ENCODE measurements around the gene NOC3L.

The NOC3L gene

DNA sequence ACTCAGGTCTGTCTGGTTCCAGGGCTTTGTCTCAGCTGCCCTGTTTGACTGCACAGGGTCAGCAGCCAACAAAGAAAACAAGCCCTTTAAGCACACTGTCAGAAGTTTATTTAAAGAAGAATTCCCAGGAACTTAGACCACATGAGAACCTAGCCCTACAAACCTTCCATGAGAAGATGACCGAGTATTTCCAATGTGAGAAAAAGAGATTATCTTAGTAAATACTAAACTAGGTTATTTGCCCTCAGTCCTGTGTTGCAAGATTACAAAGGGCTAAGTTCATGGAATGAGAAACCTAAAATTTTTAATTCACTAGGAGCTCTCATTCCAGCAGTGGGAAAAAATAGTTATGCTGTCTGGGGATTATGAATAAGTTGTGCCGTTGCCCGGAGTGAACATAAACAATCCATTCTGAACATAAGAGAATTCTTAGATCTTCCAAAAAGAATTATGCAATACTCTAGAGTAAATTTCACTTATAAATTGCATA is 46.7 kb downstream of the NOC3L start:
- H3K4me2 ChIP-seq (ENCODE audit: low read length): no peak overlapping the region
- H4K20me1 ChIP-seq (ENCODE audit: control insufficient read depth, insufficient read depth, low read depth, low read length): no peaks in the 10 kb centered on the region
- H3K36me3 ChIP-seq (ENCODE audit: control insufficient read depth, low read length): no peaks in the 10 kb centered on the region
- H3F3A ChIP-seq (ENCODE audit: control insufficient read depth, insufficient read depth): peaks cover 3% of the 10 kb centered on the region; the same call in 1 of the 2 replicates
- H3K4me1 ChIP-seq (ENCODE audit: control insufficient read depth, low read length): no peaks in the 10 kb centered on the region
- no peaks in the 10 kb centered on the region for H3K9me2 ChIP-seq (replicated peaks; ENCODE audit: control insufficient read depth, low read length)
- H3K27me3 ChIP-seq (ENCODE audit: control insufficient read depth, low read length): 0 out of 2 replicates have a peak, but pooled peaks cover 6% of the 10 kb centered on the region
- no peak overlapping the region for H3K27ac ChIP-seq (ENCODE audit: low read depth, low read length)
- H3K4me3 ChIP-seq (ENCODE audit: low read length): no peak overlapping the region
- H3K79me2 ChIP-seq (ENCODE audit: control insufficient read depth, low read length): no peaks in the 10 kb centered on the region
- H3K9me3 ChIP-seq (ENCODE audit: control insufficient read depth, insufficient read depth, low read length): no peaks in the 10 kb centered on the region
- TF ChIP-seq EZH2phosphoT487 (IDR thresholded peaks at IDR 0.05; ENCODE audit: borderline replicate concordance, low read length): no peak
- TF ChIP-seq, protein P1, sequence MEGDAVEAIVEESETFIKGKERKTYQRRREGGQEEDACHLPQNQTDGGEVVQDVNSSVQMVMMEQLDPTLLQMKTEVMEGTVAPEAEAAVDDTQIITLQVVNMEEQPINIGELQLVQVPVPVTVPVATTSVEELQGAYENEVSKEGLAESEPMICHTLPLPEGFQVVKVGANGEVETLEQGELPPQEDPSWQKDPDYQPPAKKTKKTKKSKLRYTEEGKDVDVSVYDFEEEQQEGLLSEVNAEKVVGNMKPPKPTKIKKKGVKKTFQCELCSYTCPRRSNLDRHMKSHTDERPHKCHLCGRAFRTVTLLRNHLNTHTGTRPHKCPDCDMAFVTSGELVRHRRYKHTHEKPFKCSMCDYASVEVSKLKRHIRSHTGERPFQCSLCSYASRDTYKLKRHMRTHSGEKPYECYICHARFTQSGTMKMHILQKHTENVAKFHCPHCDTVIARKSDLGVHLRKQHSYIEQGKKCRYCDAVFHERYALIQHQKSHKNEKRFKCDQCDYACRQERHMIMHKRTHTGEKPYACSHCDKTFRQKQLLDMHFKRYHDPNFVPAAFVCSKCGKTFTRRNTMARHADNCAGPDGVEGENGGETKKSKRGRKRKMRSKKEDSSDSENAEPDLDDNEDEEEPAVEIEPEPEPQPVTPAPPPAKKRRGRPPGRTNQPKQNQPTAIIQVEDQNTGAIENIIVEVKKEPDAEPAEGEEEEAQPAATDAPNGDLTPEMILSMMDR (IDR thresholded peaks at IDR 0.05; ENCODE audit: low read depth, low read length, poor library complexity, severe bottlenecking): no peak

- H3K79me2 ChIP-seq (ENCODE audit: control insufficient read depth, low read length): no peaks in the 10 kb centered on the region
- no peaks in the 10 kb centered on the region for H3K9me2 ChIP-seq (replicated peaks; ENCODE audit: control insufficient read depth, low read length)
- no peaks in the 10 kb centered on the region for H4K20me1 ChIP-seq (ENCODE audit: control insufficient read depth, insufficient read depth, low read depth, low read length)
- H3K9me3 ChIP-seq (ENCODE audit: control insufficient read depth, insufficient read depth, low read length): no peaks in the 10 kb centered on the region
- no peaks in the 10 kb centered on the region for H3K36me3 ChIP-seq (ENCODE audit: control insufficient read depth, low read length)
- 0 out of 2 replicates have a peak, but pooled peaks cover 6% of the 10 kb centered on the region for H3K27me3 ChIP-seq (ENCODE audit: control insufficient read depth, low read length)
- TF ChIP-seq, protein P1 (IDR thresholded peaks at IDR 0.05; ENCODE audit: low read depth, low read length, poor library complexity, severe bottlenecking): no peak
- TF ChIP-seq EZH2phosphoT487 (IDR thresholded peaks at IDR 0.05; ENCODE audit: borderline replicate concordance, low read length): no peak
- H3K4me2 ChIP-seq (ENCODE audit: low read length): no peak overlapping the region
- no peak overlapping the region for H3K27ac ChIP-seq (ENCODE audit: low read depth, low read length)
- H3F3A ChIP-seq (ENCODE audit: control insufficient read depth, insufficient read depth): no peaks in the 10 kb centered on the region
- H3K4me1 ChIP-seq (ENCODE audit: control insufficient read depth, low read length): no peaks in the 10 kb centered on the region
- H3K4me3 ChIP-seq (ENCODE audit: low read length): no peak overlapping the region
These were observed 47.7 kb downstream of the NOC3L start for GRCh38 chr10:94315024-94315451.

GRCh38 chr10:94310369-94310768 is 52.4 kb downstream of the NOC3L start:
- H3K4me3 ChIP-seq (ENCODE audit: low read length): no peak overlapping the region
- H3K9me2 ChIP-seq (replicated peaks; ENCODE audit: control insufficient read depth, low read length): no peaks in the 10 kb centered on the region
- H3K27me3 ChIP-seq (ENCODE audit: control insufficient read depth, low read length): 0 out of 2 replicates have a peak, but pooled peaks cover 6% of the 10 kb centered on the region
- H3F3A ChIP-seq (ENCODE audit: control insufficient read depth, insufficient read depth): no peaks in the 10 kb centered on the region
- H3K27ac ChIP-seq (ENCODE audit: low read depth, low read length): no peak overlapping the region
- H3K79me2 ChIP-seq (ENCODE audit: control insufficient read depth, low read length): no peaks in the 10 kb centered on the region
- H3K4me1 ChIP-seq (ENCODE audit: control insufficient read depth, low read length): no peaks in the 10 kb centered on the region
- no peaks in the 10 kb centered on the region for H3K36me3 ChIP-seq (ENCODE audit: control insufficient read depth, low read length)
- no peak overlapping the region for H3K4me2 ChIP-seq (ENCODE audit: low read length)
- TF ChIP-seq, protein P1 (IDR thresholded peaks at IDR 0.05; ENCODE audit: low read depth, low read length, poor library complexity, severe bottlenecking): no peak
- H3K9me3 ChIP-seq (ENCODE audit: control insufficient read depth, insufficient read depth, low read length): no peaks in the 10 kb centered on the region
- H4K20me1 ChIP-seq (ENCODE audit: control insufficient read depth, insufficient read depth, low read depth, low read length): no peaks in the 10 kb centered on the region
